NK-92 treated with Interleukin-12 subunit alpha and Interleukin-12 subunit beta, amount 100 ng/mL, for 24 hours (cell line): ENCODE results near the gene TRIOBP.

Experiments
- DNase-seq: peaks from one replicate; lab custom pipeline; 2025; lab: John Stamatoyannopoulos, UW

Gene TRIOBP

GRCh38 chr22:37824674-37825641 is 128.1 kb downstream of the TRIOBP start:
- no peak for DNase-seq
